Measurements from ENCODE around the gene ZNF467.

The ZNF467 gene

DNA sequence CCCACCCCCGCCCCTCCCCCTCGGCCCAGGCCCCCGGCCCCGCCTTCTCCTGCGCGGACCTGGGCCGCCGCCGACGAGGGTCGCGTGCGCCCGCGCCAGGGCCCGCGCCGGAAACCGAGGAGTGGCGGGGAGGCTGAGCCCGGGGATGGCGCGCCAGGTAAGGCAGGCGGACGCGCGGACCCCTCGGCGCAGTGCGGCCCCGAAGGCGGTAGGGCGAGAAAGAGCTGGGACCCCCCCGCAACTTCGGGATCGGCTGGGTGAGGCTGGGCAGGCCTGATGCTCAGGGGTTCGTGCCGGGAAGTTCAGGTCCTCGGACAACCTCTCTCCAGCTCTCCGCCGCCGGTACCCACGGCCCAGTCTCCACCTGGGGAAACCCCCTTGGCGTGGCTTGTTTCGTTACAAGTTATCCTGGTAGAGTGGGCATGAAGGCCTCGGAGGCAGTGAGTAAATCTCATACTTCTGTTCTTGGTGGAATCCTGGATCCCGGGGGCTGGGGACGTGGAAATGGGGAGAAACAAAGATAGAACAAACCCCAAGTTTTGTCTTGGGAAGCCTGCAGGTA, 58.4 kb downstream of the ZNF467 start:
- POLR2A ChIA-PET (ENCODE audit: low non-redundant PET) = no interaction called here
- CTCF ChIA-PET = interaction anchor here (0.6 to 1.4 kb wide), 2 partner anchors 60 to 90 kb away, joined by 3 to 6 read pairs; no protein-coding TSS in a partner anchor
- TF ChIP-seq, protein P1, sequence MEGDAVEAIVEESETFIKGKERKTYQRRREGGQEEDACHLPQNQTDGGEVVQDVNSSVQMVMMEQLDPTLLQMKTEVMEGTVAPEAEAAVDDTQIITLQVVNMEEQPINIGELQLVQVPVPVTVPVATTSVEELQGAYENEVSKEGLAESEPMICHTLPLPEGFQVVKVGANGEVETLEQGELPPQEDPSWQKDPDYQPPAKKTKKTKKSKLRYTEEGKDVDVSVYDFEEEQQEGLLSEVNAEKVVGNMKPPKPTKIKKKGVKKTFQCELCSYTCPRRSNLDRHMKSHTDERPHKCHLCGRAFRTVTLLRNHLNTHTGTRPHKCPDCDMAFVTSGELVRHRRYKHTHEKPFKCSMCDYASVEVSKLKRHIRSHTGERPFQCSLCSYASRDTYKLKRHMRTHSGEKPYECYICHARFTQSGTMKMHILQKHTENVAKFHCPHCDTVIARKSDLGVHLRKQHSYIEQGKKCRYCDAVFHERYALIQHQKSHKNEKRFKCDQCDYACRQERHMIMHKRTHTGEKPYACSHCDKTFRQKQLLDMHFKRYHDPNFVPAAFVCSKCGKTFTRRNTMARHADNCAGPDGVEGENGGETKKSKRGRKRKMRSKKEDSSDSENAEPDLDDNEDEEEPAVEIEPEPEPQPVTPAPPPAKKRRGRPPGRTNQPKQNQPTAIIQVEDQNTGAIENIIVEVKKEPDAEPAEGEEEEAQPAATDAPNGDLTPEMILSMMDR (conservative IDR thresholded peaks at IDR 0.05; ENCODE audit: low read depth) = no peak
- peak overlapping the region; percentile 78 for H3K27ac ChIP-seq
- DNase-seq (ENCODE audit: low spot score) = peak; percentile 35
